ENCODE measurements around the gene APLP2. TPM values are rescaled to one million over a fixed set of nuclear protein-coding genes. Genes with fewer than 3 reads are reported as not detected.

APLP2 gene
- total and polyA plus RNA-seq, 9 of the 15 experiments (the other 6 are each of a cell fraction or from before 2014, with no cell fraction given): 17.4 to 164 (median 118) TPM

GRCh38 chr11:130095326-130095725 is 25.6 kb downstream of the APLP2 start (continued):
- TF ChIP-seq SAP30 (IDR thresholded peaks at IDR 0.05; ENCODE audit: borderline replicate concordance, insufficient read depth, low read depth, low read length, poor library complexity, severe bottlenecking): no peak
- peak; percentile 54; the same call in 1 of the 2 replicates for TF ChIP-seq EP300 (IDR thresholded peaks at IDR 0.05; ENCODE audit: low read length)
- TF ChIP-seq, protein P1, sequence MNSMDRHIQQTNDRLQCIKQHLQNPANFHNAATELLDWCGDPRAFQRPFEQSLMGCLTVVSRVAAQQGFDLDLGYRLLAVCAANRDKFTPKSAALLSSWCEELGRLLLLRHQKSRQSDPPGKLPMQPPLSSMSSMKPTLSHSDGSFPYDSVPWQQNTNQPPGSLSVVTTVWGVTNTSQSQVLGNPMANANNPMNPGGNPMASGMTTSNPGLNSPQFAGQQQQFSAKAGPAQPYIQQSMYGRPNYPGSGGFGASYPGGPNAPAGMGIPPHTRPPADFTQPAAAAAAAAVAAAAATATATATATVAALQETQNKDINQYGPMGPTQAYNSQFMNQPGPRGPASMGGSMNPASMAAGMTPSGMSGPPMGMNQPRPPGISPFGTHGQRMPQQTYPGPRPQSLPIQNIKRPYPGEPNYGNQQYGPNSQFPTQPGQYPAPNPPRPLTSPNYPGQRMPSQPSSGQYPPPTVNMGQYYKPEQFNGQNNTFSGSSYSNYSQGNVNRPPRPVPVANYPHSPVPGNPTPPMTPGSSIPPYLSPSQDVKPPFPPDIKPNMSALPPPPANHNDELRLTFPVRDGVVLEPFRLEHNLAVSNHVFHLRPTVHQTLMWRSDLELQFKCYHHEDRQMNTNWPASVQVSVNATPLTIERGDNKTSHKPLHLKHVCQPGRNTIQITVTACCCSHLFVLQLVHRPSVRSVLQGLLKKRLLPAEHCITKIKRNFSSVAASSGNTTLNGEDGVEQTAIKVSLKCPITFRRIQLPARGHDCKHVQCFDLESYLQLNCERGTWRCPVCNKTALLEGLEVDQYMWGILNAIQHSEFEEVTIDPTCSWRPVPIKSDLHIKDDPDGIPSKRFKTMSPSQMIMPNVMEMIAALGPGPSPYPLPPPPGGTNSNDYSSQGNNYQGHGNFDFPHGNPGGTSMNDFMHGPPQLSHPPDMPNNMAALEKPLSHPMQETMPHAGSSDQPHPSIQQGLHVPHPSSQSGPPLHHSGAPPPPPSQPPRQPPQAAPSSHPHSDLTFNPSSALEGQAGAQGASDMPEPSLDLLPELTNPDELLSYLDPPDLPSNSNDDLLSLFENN (IDR thresholded peaks at IDR 0.05; ENCODE audit: low read depth in 2 of 2, low read length in 2 of 2): 0 out of 4 replicates have a peak, but pooled peaks of 1 of the 2 experiments have one; percentile 32
- TF ChIP-seq TEAD4 (IDR thresholded peaks at IDR 0.05; ENCODE audit: low read length): peak; percentile 86
- no peak for TF ChIP-seq TEAD4 (CRISPR knock-in tag; IDR thresholded peaks at IDR 0.05; ENCODE audit: borderline replicate concordance)
- no peak for TF ChIP-seq NR2C1 (IDR thresholded peaks at IDR 0.05)
- TF ChIP-seq NR2C1 (tag; IDR thresholded peaks at IDR 0.05): no peak
- TF ChIP-seq ZNF239 (CRISPR knock-in tag; IDR thresholded peaks at IDR 0.05): no peak
- peak; percentile 73 for TF ChIP-seq TCF3 (CRISPR knock-in tag; IDR thresholded peaks at IDR 0.05)
